Measurements from ENCODE around the gene NXNL2. TPM values are rescaled to one million over a fixed set of nuclear protein-coding genes. Genes with fewer than 3 reads are reported as not detected.

NXNL2 gene
- polyA plus RNA-seq, 10 donors = 0.11 to 0.46 (median 0.30) TPM

DNA sequence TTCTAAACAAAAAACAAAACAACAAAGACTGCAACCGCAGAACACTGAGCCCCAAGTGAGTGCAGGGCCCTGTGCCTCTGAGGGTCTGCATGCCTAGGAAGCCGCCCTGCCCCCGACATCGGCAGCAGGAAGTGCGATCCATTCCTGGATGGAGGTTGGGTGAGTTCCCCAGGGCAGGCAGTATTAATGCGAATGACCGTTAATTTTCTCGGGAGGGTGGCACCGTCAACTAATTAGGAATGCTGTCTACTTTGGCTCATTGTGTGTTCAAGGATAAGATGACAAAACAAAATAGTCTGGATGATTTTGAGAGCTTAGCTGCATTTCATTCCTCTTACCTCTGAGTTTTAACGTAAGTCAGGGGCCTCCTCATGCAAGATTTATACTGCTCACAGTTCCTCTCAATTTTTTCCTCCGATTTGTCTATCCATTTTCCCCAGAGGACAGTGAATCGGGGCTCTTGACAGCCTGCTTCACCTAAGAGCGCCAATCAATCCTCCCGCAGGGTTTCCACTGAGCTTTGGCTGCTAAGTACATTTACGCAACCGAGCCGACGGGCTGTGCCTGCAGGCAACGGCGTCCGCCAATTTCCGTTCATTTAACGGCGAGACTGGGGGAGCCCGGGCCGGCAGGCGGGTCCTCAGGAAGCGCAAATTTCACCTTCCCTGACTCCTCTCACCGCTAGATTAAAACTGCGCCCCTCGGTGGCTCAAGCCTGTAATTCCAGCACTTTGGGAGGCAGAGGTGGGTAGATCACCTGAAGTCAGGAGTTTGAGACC, 2.9 kb upstream of the NXNL2 start:
- DNase-seq = peak; percentile 25 to 72 (median 44)

DNA sequence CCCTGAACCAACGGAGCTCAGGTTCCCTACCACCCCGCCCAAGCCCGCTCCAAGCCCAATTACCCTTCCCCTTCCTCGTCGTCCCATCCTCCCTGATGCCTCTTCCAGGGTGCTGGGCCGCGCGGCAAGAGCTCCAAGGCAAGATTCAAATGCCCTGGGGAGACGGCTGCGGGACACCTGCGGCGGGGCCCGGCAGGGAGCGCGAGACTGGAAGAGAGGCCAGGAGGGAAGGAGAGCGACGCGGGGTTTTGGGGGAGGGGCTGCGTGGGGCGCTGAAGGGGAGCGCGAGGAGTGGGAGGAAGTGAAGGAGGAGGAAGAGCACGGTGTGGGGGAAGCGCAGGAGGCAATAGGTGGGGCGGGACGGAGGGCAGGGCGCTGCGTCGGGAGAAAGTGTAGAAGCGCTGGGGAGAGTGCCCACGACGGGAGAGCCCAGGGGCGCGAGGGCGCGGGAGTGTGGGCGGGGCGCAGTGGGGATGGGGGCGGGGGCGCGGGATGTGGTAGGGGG, 975 bp upstream of the NXNL2 start:
- peak in 2 of 3 donors; percentile 48 to 81 for DNase-seq

DNA sequence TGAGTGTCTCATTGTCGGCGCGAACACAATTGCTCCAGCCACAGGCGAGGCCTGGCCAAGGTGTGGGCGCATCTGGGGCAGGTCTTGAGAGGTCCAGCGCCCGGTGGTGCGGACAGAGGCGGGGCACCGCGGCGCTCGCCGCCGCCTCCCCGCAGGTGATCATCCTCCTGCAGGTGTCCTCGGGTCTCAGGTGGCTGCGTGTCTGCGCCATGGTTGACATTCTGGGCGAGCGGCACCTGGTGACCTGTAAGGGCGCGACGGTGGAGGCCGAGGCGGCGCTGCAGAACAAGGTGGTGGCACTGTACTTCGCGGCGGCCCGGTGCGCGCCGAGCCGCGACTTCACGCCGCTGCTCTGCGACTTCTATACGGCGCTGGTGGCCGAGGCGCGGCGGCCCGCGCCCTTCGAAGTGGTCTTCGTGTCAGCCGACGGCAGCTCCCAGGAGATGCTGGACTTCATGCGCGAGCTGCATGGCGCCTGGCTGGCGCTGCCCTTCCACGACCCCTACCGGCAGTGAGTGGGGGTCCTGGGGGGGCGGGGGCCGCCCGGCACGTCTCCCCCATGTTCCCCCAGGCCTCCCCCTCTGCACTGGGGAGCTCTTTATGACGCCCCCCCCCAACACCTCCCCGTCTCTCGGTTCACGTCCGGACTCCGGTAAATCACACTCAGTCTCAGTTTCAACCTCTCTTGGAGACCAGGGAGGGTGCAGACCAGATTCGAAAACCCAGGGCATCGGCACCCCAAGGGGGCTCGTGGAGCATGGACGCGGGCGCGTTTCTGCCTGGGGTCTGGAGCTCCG, 446 bp downstream of the NXNL2 start:
- DNase-seq = peak in 1 of 3 donors; percentile 69

DNA sequence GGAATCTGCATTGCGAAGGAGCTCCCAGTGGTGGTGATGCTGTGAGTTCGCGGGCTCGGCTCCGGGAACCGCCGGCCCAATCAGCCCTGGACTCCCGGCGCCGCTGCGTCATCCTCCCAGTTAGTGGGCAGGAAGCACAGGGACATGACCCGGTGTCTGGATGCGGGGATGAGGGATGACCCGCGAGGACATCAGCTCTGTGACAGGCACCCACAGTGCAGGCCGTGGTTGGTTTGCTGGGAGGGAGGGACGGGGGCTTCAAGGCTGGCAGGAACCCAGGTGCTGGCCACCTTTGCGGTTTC, 996 bp downstream of the NXNL2 start:
- DNase-seq = peak in 1 of 3 donors; percentile 57

DNA sequence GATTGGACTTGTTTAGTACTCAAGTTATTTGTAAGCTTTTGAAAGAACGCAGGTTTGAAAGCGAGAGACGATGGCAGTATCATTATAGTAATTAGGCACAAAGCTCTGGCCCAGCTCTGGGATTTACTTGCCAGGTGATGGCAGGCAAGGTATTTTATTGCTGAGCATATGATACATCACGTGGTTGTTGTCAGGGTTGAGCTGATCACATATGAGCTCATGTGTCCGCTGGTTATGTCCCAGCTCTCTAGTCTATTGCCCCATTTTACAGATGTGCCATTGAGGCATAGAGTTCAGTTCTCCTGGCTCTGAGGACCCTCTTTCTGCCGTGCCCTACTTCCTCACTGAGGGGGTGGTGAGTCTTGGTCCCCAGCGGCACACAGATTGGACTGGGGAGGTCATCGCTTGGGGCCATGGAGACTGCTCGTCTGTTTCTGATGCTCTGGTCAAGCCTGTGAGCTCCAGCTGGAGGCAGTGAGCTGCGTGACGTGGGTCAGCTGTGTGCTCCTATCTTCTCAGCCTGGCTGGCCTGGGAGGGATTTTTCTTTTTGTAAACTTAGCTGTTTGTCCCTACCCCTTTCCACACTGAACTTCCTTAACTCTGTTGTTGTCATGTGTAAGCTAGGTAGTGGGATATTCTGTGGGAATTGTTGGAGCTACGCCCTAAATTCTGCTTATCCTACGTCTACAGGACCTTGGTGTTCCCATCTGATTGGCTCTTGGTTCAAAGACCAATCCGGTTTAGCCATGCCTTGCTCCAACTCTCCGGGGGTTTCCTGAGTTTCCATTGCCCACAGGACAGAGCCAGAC, 2.2 kb downstream of the NXNL2 start:
- DNase-seq = peak in 1 of 3 donors; percentile 29

DNA sequence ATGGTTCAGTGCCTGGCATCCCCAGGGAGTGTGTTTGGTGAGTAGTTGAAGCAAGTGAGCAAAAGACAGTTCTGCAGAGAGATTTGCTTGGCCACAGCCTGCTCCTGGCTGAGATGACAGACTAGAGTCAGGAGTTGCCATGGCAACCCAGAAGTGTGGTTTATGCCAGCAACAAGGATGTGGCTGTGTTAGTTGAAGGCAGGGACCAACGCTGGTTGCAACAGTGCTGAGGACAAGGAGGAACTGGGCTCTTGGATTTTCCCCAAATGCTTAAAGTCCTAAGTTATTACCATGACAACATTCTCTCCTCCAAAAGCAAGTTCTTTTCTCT, 2.7 kb downstream of the NXNL2 start:
- peak; percentile 63 to 78 (median 66) for DNase-seq

DNA sequence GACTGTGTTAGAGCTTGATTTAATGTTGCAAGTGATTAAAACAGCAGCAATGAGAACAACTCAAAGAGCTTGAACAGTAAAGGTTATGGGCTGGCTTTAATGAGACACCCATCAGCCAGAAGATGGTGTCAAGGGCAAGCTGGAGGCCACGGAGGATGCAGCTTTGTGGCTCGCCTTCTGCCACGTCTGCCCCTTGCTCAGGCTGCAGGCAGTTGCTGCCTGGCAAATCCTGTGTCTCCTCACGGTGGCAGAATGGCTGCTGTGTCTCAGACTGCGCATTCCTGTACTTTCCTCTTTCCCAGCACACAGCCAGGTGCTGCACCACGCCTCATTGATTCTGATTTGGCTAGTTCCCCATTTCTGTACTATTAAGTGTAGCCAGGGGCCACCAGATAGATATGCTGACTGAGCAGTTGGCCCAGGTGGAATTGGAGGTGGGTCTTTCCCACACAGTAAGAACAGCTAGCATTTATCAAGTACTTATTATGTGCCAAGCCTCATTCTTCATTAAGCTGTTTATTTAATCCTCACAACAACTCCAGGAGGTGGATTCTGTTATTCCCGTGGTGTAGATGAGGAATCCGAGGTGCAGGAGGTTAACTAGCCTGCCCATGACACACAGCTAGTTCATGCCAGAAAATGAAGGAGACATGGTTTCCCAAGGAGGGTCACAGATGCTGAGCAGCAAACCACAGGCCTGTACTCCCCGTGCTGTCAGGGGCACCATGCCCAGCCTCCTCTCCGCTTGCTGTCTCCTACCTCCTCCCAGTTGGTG, 3.5 kb downstream of the NXNL2 start:
- peak in 1 of 3 donors; percentile 32 for DNase-seq

DNA sequence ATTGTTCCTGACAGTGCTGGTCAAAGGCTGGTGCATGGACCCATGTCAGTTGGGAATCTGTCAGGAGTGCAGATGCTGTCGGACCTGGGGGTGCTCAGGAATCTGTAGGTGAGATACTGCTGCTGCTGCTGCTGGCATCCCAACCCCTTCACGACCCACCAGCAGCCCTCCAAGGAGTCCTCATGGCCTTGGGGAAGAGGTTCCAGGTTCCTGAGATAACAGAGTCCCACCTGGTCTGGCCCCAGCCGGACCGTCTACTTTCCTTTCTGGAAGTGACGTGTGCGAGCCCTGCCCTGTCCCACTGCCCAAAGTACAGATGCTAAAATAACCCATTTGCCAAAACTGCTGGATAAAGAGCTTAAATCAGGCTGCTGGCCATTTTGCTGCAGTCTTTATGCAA, 4.3 kb downstream of the NXNL2 start:
- no peak for DNase-seq

DNA sequence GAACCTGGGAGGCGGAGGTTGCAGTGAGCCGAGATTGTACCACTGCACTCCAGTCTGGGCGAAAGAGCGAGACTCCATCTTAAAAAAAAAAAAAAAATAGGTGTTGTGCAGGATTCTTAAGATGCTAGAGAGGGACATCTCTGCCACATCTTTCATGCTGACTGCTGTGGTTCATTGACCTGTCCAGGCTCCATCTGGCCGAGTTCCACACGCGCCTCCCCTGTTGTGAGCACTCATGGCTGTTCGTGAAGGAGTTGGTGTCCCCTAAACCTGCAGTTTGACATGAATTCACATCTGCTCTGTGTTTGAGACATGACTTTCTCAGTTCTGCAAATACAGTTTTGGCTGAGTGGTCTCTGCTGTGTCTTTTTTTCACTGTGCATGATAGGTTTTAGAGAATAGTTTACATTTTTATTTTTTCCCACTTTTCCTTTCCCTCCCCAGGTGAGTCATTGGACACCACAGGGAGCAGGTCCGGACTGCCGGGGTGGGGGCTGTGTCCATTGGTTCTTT, 5.3 kb downstream of the NXNL2 start:
- DNase-seq = no peak

DNA sequence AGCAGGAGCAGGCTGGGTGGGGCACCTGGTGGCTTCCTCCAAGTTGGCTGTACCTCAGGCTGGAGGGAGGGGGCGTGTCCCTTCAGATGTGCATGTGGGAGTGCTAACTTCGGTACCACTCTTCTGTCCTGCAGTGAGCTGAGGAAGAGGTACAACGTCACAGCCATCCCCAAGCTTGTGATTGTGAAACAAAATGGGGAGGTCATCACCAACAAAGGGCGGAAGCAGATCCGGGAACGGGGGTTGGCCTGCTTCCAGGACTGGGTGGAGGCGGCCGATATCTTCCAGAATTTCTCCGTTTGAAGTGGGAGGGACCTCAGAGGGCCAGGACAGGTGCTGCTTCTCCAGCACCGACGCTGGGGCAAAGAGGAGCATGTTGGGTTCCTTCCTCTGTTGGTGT, 9.3 kb downstream of the NXNL2 start:
- peak in 1 of 3 donors; percentile 9 for DNase-seq

DNA sequence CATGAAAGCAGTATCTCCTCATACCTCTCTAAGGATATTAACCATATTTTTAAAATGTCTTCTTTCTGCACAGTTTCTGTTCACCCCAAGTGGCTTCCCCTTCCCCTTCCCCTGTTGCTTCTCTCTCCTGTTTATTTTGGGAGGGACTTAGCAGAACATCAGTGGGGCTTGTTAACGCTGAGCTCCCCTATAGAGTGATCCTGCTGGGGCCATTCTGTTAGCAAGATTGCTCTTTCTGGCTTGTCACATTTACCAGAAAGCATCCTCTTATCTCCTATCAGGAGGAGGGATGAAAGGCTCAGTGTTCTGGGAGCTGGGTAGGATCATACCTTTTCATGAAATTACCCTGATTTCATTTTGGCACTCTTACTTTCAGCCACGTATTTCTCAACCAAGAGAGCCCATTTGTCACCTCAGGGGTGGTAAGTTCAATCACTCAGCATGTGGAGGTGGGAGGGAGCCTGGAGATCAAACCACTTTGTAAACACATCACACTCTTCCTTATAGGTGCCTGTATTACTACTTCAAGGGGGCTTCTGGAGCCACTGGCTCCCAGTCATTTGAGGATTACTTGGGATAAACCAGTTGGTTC, 16.7 kb downstream of the NXNL2 start:
- DNase-seq = no peak

DNA sequence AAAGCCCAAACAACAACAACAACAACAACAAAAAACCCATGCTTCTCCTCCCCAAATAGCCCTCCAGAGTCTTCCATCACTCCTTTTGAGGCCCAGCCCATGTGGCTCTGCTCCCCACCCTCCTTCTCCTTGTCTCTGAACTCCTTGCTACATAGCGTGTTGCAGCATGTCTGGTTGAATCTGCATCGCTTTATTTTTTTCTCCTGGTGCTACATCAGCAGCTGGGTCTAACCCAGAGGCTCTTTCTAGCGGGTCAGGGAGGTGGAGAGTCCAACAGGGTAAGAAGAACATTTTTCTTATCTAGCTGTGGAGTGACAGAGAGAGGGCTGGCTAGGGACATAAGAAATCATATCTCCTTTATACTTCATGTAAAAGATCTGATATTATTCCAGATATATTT, 18.4 kb downstream of the NXNL2 start:
- no peak for DNase-seq

DNA sequence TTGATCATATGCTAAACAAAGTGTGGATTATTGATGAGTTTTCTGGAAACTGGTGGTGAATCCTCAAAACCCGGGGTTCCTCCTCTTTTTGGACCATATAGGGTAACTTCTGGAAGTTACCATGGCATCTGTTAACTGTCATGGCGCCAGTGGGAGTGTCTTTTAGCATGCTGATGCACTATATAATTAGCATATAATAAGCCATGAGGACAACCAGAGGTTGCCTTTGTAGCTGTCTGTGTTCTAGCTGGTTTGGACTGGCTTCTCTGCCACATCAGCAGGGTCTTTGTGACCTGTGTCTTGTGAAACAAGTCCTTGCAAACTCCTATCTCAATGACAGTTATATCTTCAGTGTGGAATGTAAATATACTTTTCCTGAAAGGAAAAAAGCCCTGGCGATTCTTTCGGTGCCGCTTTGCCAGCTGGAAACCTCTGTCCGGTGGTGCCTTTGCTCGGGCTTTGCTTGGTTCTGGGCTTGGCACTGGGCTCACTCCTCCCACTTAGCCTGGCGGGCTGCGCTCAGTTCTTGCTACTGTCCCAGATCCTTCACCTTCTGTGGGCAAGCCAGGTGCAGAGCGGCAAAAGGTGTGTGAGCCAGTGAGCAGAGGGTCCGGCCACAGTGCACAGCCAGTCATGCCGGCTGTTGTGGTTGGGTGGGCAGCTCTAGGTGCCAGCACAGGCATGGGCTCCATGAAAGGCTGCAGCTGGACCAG, 20.4 kb downstream of the NXNL2 start:
- no peak for DNase-seq

DNA sequence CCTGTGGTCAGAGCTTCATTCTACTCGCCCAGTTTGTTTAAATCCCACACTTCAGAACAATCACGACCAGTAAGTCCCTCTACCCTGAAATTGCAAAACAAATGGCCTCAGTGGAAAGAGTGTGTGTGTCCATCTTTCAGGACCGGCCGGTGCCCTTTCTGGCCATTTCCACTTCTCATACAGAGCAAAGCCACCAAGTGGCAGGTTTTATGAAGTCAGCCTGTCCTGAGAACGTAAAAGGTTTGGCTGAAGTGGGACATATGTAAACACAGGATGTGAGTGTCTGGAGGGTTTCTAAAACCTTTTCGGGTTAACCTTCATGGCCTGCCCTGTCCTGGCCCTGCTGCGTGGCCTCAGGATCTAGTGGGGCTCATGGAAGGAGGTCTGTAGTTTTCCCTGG, 24.7 kb downstream of the NXNL2 start:
- peak in 1 of 3 donors; percentile 7 for DNase-seq

DNA sequence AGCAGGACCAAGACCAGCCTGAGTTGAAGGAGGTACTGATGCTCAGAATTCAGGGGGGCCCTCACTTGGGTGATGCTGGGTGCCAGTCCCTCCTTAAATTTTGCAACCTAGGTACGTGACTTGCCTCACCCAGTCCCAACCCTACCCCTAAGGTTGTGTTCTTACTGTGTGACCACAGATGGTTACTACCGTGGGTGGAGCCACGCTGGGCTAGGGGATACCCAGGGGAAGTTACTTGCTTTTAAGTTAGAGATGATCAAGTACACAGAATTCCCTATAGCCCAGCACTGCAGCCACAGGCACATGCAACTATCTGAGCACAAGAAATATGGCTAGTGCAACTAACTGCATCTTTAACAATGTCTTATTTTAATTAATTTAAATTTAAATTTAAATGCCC, 32.9 kb downstream of the NXNL2 start:
- DNase-seq = no peak

DNA sequence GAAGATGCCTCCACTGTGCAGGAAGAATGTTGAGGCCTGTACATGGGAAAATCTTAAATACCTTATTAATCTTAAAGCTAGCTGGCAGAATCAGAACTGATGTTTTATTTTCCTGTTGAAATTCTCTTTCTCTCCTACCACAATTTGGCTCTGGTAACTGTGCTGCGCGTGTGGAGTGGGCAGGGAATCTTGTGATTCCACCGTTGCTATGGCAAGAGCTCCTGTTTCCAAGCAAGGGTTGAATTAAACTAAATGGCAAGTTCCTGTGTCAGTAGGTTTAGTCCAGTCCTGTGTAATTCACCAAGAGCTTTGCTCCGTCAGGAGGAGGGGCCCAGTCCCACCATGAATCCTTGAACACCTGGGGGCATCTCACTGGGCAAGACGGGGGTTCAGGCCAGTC, 36.4 kb downstream of the NXNL2 start:
- peak in 1 of 3 donors; percentile 20 for DNase-seq

DNA sequence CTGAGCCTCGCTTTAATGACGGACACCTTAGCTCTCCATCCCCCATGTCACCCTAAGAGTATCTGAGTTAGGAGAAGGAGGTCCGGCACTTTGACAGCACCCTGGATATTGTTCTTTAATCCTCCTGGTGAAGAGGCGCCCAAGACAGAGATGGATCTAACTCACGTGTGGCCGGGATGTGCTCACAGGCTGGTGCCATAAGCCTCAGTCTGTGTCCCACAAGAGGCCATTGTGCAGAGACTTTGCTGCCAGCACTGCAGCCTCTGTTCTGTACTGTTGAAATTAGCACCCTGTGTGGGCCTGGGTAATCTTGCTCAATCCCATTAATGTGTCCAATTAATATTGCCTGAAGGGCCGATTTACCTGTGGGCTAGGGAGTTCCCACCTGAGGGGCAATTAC, 37.7 kb downstream of the NXNL2 start:
- DNase-seq = no peak

DNA sequence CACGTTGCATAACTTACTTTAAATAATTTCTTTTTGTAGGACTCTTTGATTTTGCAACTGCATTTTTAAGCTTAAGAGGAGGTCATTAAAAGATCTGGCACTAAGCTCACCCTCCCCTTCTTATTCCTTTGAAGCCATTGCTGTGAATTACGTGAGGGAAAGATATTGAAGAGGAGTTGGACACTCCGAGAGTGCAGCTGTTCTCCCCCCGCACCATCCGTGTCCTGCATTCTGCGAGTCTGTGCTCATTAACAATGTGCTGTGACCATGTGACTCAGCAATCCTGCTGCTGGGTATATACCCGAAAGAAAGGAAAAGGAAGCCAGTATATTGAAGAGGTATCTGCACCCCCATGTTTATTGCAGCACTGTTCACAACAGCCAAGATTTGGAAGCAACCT, 40.0 kb downstream of the NXNL2 start:
- peak in 2 of 3 donors; percentile 20 to 55 for DNase-seq

DNA sequence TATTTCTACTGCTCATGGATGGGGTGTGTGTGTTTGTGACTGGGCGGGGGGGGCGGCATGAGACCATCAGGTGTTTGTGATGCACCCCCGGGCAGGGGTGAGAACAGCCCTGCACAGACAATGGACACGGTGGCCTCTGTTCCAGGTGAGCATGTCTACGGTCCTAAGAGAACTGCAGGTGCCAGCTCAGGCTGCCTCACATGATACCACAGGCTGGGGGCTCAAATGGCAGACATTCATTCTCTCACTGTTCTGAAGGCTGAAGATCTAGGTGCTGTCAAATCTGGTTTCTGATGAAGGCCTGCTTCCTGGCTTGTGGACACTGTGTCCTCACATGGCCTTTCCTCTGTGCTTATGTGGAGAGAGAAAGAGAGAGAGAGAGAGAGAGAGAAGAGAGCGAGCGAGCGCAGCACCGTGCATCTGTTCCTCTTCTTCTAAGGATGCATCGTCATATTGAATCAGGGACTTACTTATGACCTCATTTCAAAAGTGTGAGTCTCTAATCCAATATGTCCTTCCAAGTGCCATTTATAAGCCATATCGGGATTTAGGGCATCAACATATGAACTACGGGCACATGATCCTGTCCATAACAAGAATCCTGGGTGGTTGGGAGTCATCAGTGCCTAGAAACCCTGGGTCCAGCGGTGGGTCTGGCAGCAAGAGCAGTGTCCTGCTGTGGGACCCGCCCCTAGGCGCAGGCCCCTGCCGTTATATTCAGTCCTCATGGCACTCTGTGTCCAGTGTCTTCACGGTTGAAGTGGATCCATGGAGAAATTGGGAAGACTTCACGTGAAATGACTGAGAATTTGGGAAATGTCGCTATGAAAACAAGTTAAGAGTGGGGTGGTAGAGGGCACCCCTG, 42.5 kb downstream of the NXNL2 start:
- no peak for DNase-seq

All from muscle of back (tissue), 11 donors.